ENCODE measurements around the gene S100A7. TPM values are rescaled to one million over a fixed set of nuclear protein-coding genes. Genes with fewer than 3 reads are reported as not detected.
"Not testable (repeated sequence)": the region's sequence is repeated elsewhere in the genome, so short reads cannot be mapped to it uniquely, and the experiment has no call there.

S100A7 gene
- total RNA-seq, 2 experiments from 2014 or later = not detected

GRCh38 chr1:153415850-153416570 is 44.4 kb downstream of the S100A7 start, which contains the start of gene S100A7A:
Gene S100A7A (plus strand): TSS chr1:153416520. CDS start chr1:153418083, 1,563 bp downstream.
- ATAC-seq (ENCODE audit: low read depth) = no peak
- POLR2A ChIA-PET = no interaction called here
- H3K36me3 Mint-ChIP-seq = no peaks in the 10 kb centered on the region
- no peak for DNase-seq
- H3K27me3 Mint-ChIP-seq = peaks cover 2% of the 10 kb centered on the region
- H3K4me1 Mint-ChIP-seq = no peaks in the 10 kb centered on the region
- H3K27ac Mint-ChIP-seq = no peak within 1 kb of the TSS
- no peak within 1 kb of the TSS for H3K4me3 Mint-ChIP-seq
- peaks cover 2% of the 10 kb centered on the region for H3K9me3 Mint-ChIP-seq

GRCh38 chr1:153413961-153414360 is 46.5 kb downstream of the S100A7 start:
- H3K9me3 Mint-ChIP-seq, H3K4me1 Mint-ChIP-seq: not testable (repeated sequence)

More at GRCh38 chr1:153413961-153414360, 46.5 kb downstream of the S100A7 start:
- DNase-seq; H3K27ac Mint-ChIP-seq; ATAC-seq (ENCODE audit: low read depth); H3K4me3 Mint-ChIP-seq; H3K36me3 Mint-ChIP-seq; POLR2A ChIA-PET: not testable (repeated sequence)
- H3K27me3 Mint-ChIP-seq = peaks cover 13% of the 10 kb centered on the region

Other genes with a start within 250 kb of the S100A7 start
- not detected for gene PRR9, start 243.1 kb downstream of the S100A7 start, total RNA-seq
- gene LORICRIN, start 201.0 kb downstream of the S100A7 start, total RNA-seq = not detected
- not detected for gene PGLYRP3, start 147.7 kb downstream of the S100A7 start, total RNA-seq
- gene PGLYRP4, start 111.8 kb downstream of the S100A7 start, total RNA-seq = not detected
- 1 to 10 TPM; 4.5 to 4.8 TPM for gene S100A9, start 102.8 kb downstream of the S100A7 start, total RNA-seq
- not detected for gene S100A12, start 85.0 kb downstream of the S100A7 start, total RNA-seq
- 1 to 10 TPM in 1 of 2 experiments, under 1 TPM in 1; 0.94 to 1.2 TPM for gene S100A8, start 69.6 kb downstream of the S100A7 start, total RNA-seq
- not detected for gene S100A7A, start 44.1 kb downstream of the S100A7 start, total RNA-seq
- gene S100A6, start 75.3 kb upstream of the S100A7 start, total RNA-seq = 100 to 1,000 TPM; 365 to 373 TPM
- gene S100A5, start 80.3 kb upstream of the S100A7 start, total RNA-seq = 1 to 10 TPM; 2.2 to 2.7 TPM
- 100 to 1,000 TPM; 385 to 394 TPM for gene S100A4, start 85.2 kb upstream of the S100A7 start, total RNA-seq
- gene S100A3, start 88.6 kb upstream of the S100A7 start, total RNA-seq = not detected
- gene S100A2, start 105.2 kb upstream of the S100A7 start, total RNA-seq = not detected
- gene S100A16, start 152.5 kb upstream of the S100A7 start, total RNA-seq = not detected
- not detected for gene S100A14, start 155.7 kb upstream of the S100A7 start, total RNA-seq
- 1 to 10 TPM; 4.8 to 5.3 TPM for gene S100A13, start 166.9 kb upstream of the S100A7 start, total RNA-seq
- not detected for gene S100A1, start 167.8 kb upstream of the S100A7 start, total RNA-seq
- gene CHTOP, start 173.4 kb upstream of the S100A7 start, total RNA-seq = 100 to 1,000 TPM in 1 of 2 experiments, 10 to 100 TPM in 1; 98.1 to 105 TPM
- gene SNAPIN, start 198.1 kb upstream of the S100A7 start, total RNA-seq = 10 to 100 TPM; 37.9 TPM
- 100 to 1,000 TPM; 141 to 142 TPM for gene ILF2, start 210.3 kb upstream of the S100A7 start, total RNA-seq
- gene NPR1, start 218.0 kb upstream of the S100A7 start, total RNA-seq = not detected